Epithelial cell of esophagus (primary cell): ENCODE data around the gene MTIF3.

Source experiments
- DNase-seq: peaks from one replicate; pipeline ENCODE4 v3.0.0; 2010; ENCODE audit warnings: low read depth
- H3K4me3 ChIP-seq: 2 replicates; pipeline ENCODE4 v1.5.1; 2011; ENCODE audit warnings: mild to moderate bottlenecking, low read length, control low read depth
- TF ChIP-seq, protein P1 (sequence below): IDR thresholded peaks from 2 replicates; pipeline ENCODE4 v1.5.1; 2011; ENCODE audit warnings: low read depth, mild to moderate bottlenecking, low read length, control low read depth, inconsistent platforms; ENCODE audit not compliant: insufficient read depth; ENCODE audit errors: missing control alignments

Gene MTIF3

DNA sequence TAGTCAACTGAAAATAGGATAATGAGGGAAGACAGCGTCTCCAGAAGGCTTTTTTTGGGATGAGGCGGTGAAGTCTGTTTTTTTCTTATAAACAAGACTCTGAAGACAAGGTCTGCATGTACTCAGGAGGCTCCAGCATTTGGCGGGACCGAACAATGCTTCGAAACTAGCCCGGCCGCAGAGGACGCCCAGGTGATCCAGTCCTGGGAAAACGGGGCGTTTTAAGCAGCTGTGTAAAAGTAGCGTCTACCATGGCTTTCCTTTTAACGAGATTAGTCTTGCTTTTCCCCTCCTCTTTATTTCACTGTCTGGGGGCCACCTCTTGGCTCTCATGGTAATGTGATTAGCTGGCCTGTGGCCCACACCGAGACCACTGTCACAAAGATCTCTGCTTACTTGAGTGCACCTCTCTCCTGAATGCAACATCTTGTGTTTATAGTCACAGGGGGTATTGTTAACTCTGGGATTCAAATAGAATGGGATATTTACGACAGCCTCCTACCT lies 55.3 kb downstream of the MTIF3 start:
- H3K4me3 ChIP-seq: no peak overlapping the region
- TF ChIP-seq, protein P1, sequence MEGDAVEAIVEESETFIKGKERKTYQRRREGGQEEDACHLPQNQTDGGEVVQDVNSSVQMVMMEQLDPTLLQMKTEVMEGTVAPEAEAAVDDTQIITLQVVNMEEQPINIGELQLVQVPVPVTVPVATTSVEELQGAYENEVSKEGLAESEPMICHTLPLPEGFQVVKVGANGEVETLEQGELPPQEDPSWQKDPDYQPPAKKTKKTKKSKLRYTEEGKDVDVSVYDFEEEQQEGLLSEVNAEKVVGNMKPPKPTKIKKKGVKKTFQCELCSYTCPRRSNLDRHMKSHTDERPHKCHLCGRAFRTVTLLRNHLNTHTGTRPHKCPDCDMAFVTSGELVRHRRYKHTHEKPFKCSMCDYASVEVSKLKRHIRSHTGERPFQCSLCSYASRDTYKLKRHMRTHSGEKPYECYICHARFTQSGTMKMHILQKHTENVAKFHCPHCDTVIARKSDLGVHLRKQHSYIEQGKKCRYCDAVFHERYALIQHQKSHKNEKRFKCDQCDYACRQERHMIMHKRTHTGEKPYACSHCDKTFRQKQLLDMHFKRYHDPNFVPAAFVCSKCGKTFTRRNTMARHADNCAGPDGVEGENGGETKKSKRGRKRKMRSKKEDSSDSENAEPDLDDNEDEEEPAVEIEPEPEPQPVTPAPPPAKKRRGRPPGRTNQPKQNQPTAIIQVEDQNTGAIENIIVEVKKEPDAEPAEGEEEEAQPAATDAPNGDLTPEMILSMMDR: no peak
- no peak for DNase-seq

DNA sequence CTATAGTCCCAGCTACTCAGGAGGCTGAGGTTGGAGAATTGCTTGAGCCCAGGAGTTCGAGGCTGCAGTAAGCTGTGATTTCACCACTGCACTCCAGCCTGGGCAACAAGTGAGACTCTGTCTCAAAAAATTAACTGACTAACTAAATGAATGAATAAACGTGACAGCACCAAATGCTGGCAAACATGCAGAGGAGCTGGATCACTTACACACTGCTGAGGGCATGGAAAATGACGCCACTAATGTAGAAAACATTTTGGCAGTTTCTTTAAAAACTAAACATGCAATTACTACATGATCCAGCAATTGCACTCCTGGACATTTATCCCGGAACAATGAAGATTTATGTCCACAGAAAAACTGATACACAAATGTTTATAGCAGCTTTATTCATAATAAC lies 57.3 kb downstream of the MTIF3 start:
- no peak overlapping the region for H3K4me3 ChIP-seq
- no peak for DNase-seq
- TF ChIP-seq, protein P1: no peak

DNA sequence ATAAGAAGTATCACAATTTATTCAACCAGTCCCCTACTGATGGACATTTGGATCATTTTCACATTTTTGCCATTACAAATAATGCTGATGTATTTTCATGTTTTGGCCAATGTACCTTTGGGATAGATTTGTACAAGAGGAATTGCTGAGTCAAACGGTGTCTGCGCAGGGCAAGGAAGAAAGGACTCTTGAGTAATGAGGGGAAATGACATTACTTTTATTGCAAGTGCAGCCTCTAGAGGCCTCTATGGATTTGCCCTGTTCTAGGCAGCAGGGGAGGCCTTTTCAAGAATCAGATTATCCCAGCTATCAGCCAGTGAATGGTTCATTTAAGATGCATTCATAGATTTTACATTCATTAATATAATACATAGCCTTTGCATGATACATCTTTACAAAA lies 58.9 kb downstream of the MTIF3 start:
- no peak overlapping the region for H3K4me3 ChIP-seq
- no peak for DNase-seq
- TF ChIP-seq, protein P1: no peak

DNA sequence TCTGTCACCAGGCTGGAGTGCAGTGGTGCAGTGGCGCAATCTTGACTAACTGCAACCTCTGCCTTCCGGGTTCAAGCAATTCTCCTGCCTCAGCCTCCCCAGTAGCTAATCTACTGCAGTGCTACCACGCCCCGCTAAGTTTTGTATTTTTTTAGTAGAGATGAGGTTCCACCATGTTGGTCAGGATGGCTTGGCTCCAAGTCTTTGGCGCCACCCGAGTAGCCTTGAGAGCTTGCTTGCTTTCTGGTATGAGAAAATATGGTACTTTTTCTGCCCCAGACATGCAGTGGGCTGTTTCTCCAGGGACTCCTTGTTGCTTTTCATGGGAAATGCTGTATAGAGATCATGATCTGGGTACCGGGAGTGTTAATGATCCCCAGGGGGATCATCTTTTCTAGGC lies 60.5 kb downstream of the MTIF3 start:
- TF ChIP-seq, protein P1: no peak
- DNase-seq: no peak
- no peak overlapping the region for H3K4me3 ChIP-seq

DNA sequence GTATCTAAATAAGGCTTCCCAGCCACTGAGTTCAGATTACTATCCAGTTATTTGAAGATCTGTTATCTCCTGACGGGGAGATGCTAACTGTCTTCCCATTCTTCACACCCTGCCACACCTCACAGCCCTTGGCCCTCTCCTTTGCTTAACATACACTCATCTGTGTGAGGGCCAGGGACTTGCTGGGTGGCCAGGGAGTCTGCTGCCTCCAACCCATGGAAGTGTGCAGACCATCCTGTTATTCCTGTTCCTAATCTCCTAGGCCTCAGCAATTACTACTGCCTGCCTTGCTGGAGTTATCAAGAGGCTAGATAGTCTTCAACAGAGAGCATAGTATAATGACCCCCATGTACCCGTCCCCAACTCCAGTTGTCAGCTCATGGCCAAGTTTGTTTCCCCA lies 62.1 kb downstream of the MTIF3 start:
- TF ChIP-seq, protein P1: no peak
- DNase-seq: no peak
- H3K4me3 ChIP-seq: no peak overlapping the region
